ENCODE results near the gene PACRG. TPM values are rescaled to one million over a fixed set of nuclear protein-coding genes. Genes with fewer than 3 reads are reported as not detected.

PACRG gene
- total and polyA plus RNA-seq, 2 of the 8 experiments (the other 6 are each of a cell fraction or from before 2014, with no cell fraction given), result 0.44 to 0.54 TPM

- TF ChIP-seq SIN3A (conservative IDR thresholded peaks at IDR 0.05 in 1 of 2, IDR thresholded peaks at IDR 0.05 in 1 of 2; ENCODE audit: low read depth in 1 of 2, low read length in 2 of 2) (no peak), TAF7 (optimal IDR thresholded peaks at IDR 0.05; ENCODE audit: borderline replicate concordance, low read depth, low read length) (no peak), RNF2 (IDR thresholded peaks at IDR 0.05; ENCODE audit: borderline replicate concordance, low read depth, low read length, missing control alignments, poor library complexity, severe bottlenecking) (no peak), SP1 (IDR thresholded peaks at IDR 0.05; ENCODE audit: low read depth, low read length) (no peak), KDM1A (IDR thresholded peaks at IDR 0.05; ENCODE audit: borderline replicate concordance, low read length) (no peak), BCL11A (IDR thresholded peaks at IDR 0.05; ENCODE audit: low read depth in 2 of 2, low read length in 2 of 2) (no peak), E2F6 (IDR thresholded peaks at IDR 0.05) (no peak), JUND (IDR thresholded peaks at IDR 0.05; ENCODE audit: low read length) (no peak)
Measured at GRCh38 chr6:163182696-163183095, 454.9 kb downstream of the PACRG start (continued).
